Measurements from ENCODE around the gene SNURF.

SNURF gene

GRCh38 chr15:24976932-24977331, 22.1 kb downstream of the SNURF start:
- no peaks in the 10 kb centered on the region for H3K36me3 ChIP-seq (ENCODE audit: control insufficient read depth, insufficient read depth, low read length)
- no peaks in the 10 kb centered on the region for H3K27me3 ChIP-seq (ENCODE audit: control insufficient read depth, insufficient read depth, low read length)
- H3K9me3 ChIP-seq (ENCODE audit: control insufficient read depth, low read length), result no peaks in the 10 kb centered on the region
- H3K9ac ChIP-seq (ENCODE audit: low read length), result no peak overlapping the region
- H3K4me1 ChIP-seq (ENCODE audit: control insufficient read depth, insufficient read depth, low read length), result no peaks in the 10 kb centered on the region
- no peak overlapping the region for H3K4me3 ChIP-seq (ENCODE audit: low read length)

DNA sequence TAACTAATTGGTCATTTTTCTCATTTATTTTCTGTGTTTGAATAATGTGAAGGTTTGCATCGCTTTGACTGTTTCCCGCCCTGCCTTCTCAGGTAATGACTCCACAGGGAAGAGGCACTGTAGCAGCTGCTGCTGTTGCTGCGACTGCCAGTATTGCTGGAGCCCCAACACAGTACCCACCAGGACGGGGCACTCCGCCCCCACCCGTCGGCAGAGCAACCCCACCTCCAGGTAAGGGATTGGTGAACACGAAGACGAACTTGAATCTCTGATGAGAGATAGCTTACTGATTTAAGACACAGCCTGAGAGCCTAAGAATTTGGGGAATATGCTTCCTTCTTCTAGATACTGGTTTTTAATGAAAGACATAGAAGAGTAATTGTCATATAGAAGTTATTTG, 22.9 kb downstream of the SNURF start:
- H3K4me3 ChIP-seq (ENCODE audit: low read length), result no peak overlapping the region
- H3K4me1 ChIP-seq (ENCODE audit: control insufficient read depth, insufficient read depth, low read length), result no peaks in the 10 kb centered on the region
- H3K36me3 ChIP-seq (ENCODE audit: control insufficient read depth, insufficient read depth, low read length), result no peaks in the 10 kb centered on the region
- H3K27me3 ChIP-seq (ENCODE audit: control insufficient read depth, insufficient read depth, low read length), result no peaks in the 10 kb centered on the region
- no peaks in the 10 kb centered on the region for H3K9me3 ChIP-seq (ENCODE audit: control insufficient read depth, low read length)
- no peak overlapping the region for H3K9ac ChIP-seq (ENCODE audit: low read length)

DNA sequence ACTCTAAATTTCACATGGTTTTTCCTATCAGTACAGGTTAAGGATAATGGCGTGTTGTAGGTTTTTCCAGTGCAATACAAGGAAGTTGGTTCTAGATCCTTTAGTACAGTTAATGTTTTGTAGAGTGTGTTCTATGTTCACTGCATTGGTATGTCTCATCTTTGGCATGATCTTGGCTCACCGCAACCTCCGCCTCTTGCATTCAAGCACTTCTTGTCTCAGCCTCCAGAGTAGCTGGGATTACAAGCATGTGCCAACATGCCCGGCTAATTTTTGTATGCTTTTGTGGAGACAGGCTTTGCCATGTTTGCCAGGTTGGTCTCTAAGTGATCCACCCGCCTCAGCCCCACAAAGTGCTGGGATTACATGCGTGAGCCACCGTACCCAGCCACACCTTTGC, 30.4 kb downstream of the SNURF start:
- Histone ChIP-seq H3K9ac (ENCODE audit: low read length) (no peak overlapping the region), H3K36me3 (ENCODE audit: control insufficient read depth, insufficient read depth, low read length) (no peaks in the 10 kb centered on the region), H3K27me3 (ENCODE audit: control insufficient read depth, insufficient read depth, low read length) (no peaks in the 10 kb centered on the region), H3K9me3 (ENCODE audit: control insufficient read depth, low read length) (no peaks in the 10 kb centered on the region), H3K4me1 (ENCODE audit: control insufficient read depth, insufficient read depth, low read length) (no peaks in the 10 kb centered on the region), H3K4me3 (ENCODE audit: low read length) (no peak overlapping the region)

GRCh38 chr15:24986653-24987052, 31.9 kb downstream of the SNURF start:
- no peak overlapping the region for H3K4me3 ChIP-seq (ENCODE audit: low read length)
- no peaks in the 10 kb centered on the region for H3K36me3 ChIP-seq (ENCODE audit: control insufficient read depth, insufficient read depth, low read length)
- no peaks in the 10 kb centered on the region for H3K9me3 ChIP-seq (ENCODE audit: control insufficient read depth, low read length)
- H3K4me1 ChIP-seq (ENCODE audit: control insufficient read depth, insufficient read depth, low read length), result no peaks in the 10 kb centered on the region
- no peaks in the 10 kb centered on the region for H3K27me3 ChIP-seq (ENCODE audit: control insufficient read depth, insufficient read depth, low read length)
- no peak overlapping the region for H3K9ac ChIP-seq (ENCODE audit: low read length)
